GM23248 (cell line): ENCODE results near the gene PIF1. TPM values are rescaled to one million over a fixed set of nuclear protein-coding genes. Genes with fewer than 3 reads are reported as not detected.

ENCODE experiments used
- DNase-seq: peaks from one replicate; pipeline ENCODE4 v3.0.0-alpha.2; 2015
- H2AFZ ChIP-seq: fragments of 200-600 bp; sonication (generic); 2 replicates; pipeline ENCODE4 v1.6.1; 2016; ENCODE audit warnings: antibody characterized with exemption
- H3F3A ChIP-seq: fragments of 200-600 bp; sonication (generic); 2 replicates; pipeline ENCODE4 v1.6.1; 2016; ENCODE audit warnings: mild to moderate bottlenecking, antibody characterized with exemption, mixed run types; ENCODE audit not compliant: insufficient read depth
- H3K27ac ChIP-seq: fragments of 200-600 bp; sonication (generic); 2 replicates; pipeline ENCODE4 v1.5.1; 2016; ENCODE audit warnings: mild to moderate bottlenecking
- H3K27me3 ChIP-seq: fragments of 200-600 bp; sonication (generic); replicated peaks from 2 replicates; pipeline ENCODE4 v1.6.1; 2016; ENCODE audit warnings: mild to moderate bottlenecking; ENCODE audit not compliant: insufficient read depth
- H3K36me3 ChIP-seq: fragments of 200-600 bp; sonication (generic); 2 replicates; pipeline ENCODE4 v1.6.1; 2016; ENCODE audit warnings: low read depth, mild to moderate bottlenecking
- H3K4me1 ChIP-seq: fragments of 200-600 bp; sonication (generic); 2 replicates; pipeline ENCODE4 v1.6.1; 2016; ENCODE audit warnings: mild to moderate bottlenecking; ENCODE audit not compliant: insufficient read depth
- H3K4me2 ChIP-seq: fragments of 200-600 bp; sonication (generic); one replicate; pipeline ENCODE4 v1.6.1; 2016; ENCODE audit warnings: mild to moderate bottlenecking; ENCODE audit not compliant: unreplicated experiment
- H3K4me3 ChIP-seq: fragments of 200-600 bp; sonication (generic); 2 replicates; pipeline ENCODE4 v1.5.1; 2016; ENCODE audit warnings: mild to moderate bottlenecking
- H3K79me2 ChIP-seq: fragments of 200-600 bp; sonication (generic); 2 replicates; pipeline ENCODE4 v1.6.1; 2016; ENCODE audit warnings: mild to moderate bottlenecking; ENCODE audit not compliant: insufficient read depth
- H3K9ac ChIP-seq: fragments of 200-600 bp; sonication (generic); 2 replicates; pipeline ENCODE4 v1.6.1; 2016; ENCODE audit warnings: mild to moderate bottlenecking
- H3K9me2 ChIP-seq: fragments of 200-600 bp; sonication (generic); 2 replicates; pipeline ENCODE4 v1.6.1; 2016; ENCODE audit warnings: mixed run types, mild to moderate bottlenecking, moderate library complexity; ENCODE audit not compliant: insufficient read depth
- H3K9me3 ChIP-seq: fragments of 200-600 bp; sonication (generic); one replicate; pipeline ENCODE4 v1.6.1; 2017; ENCODE audit warnings: low read depth
- H4K20me1 ChIP-seq: fragments of 200-600 bp; sonication (generic); 2 replicates; pipeline ENCODE4 v1.6.0; 2016; ENCODE audit not compliant: insufficient read depth
- EZH2 ChIP-seq: fragments of 200-600 bp; sonication (generic); IDR thresholded peaks from 2 replicates; pipeline ENCODE4 v1.6.1; 2018; ENCODE audit warnings: antibody characterized with exemption, mild to moderate bottlenecking; ENCODE audit not compliant: insufficient read depth, poor library complexity, severe bottlenecking
- EZH2phosphoT487 ChIP-seq: fragments of 200-600 bp; sonication (generic); IDR thresholded peaks from 2 replicates; pipeline ENCODE4 v1.6.1; 2018; ENCODE audit warnings: antibody characterized with exemption, moderate library complexity, mild to moderate bottlenecking, low read depth; ENCODE audit not compliant: insufficient read depth
- WGBS, 2 experiments: methylation state at CpG; one replicate each; pipeline ENCODE4 v1.1.6; 2015 to 2017; ENCODE audit warnings: low lambda C conversion rate in 2 of 2, low coverage in 1 of 2; ENCODE audit errors: missing lambda C conversion rate in 2 of 2; 5-methylcytosine and 5-hydroxymethylcytosine counted together
- in situ Hi-C: fragments of 300-500 bp; cut with MboI; formaldehyde crosslinking; loops from 2 replicates; pipeline ENCODE4 v1.15.0; 2020
- polyA plus RNA-seq: library from polyadenylated mRNA; unstranded; fragments of >200 nt; fragmentation: Nextera tagmentation; extraction: Ambion mirVana; gene quantifications from 2 replicates; pipeline ENCODE4 v1.2.1, GENCODE V29; 2016
- total RNA-seq: library from RNA; depleted of rRNA; stranded (reverse); fragments of >200 nt; shearing (Covaris generic); gene quantifications from 2 replicates; pipeline ENCODE4 v1.2.3, GENCODE V29; 2014

Gene PIF1
- total and polyA plus RNA-seq, 2 experiments from 2014 or later: 7.0 to 9.7 TPM

- Histone ChIP-seq H2AFZ (no peak overlapping the region), H3K36me3 (no peaks in the 10 kb centered on the region), H3K4me2 (no peak overlapping the region), H3K27me3 (no peaks in the 10 kb centered on the region), H3K79me2 (no peaks in the 10 kb centered on the region), H4K20me1 (no peaks in the 10 kb centered on the region), H3K9ac (no peak overlapping the region), H3K4me1 (no peaks in the 10 kb centered on the region), H3K27ac (no peak overlapping the region), H3F3A (no peaks in the 10 kb centered on the region), H3K9me3 (no peaks in the 10 kb centered on the region), H3K4me3 (no peak overlapping the region), H3K9me2 (no peaks in the 10 kb centered on the region)
- DNase-seq: no peak
- in situ Hi-C loops: no loop called here
- TF ChIP-seq EZH2 (no peak), EZH2phosphoT487 (no peak)
- 61 to 62% methylated on average over 6 of the region's 6 CpGs for whole genome bisulfite sequencing, 2 experiments
Observed at GRCh38 chr15:64781299-64781698, 44.1 kb downstream of the PIF1 start.

DNA sequence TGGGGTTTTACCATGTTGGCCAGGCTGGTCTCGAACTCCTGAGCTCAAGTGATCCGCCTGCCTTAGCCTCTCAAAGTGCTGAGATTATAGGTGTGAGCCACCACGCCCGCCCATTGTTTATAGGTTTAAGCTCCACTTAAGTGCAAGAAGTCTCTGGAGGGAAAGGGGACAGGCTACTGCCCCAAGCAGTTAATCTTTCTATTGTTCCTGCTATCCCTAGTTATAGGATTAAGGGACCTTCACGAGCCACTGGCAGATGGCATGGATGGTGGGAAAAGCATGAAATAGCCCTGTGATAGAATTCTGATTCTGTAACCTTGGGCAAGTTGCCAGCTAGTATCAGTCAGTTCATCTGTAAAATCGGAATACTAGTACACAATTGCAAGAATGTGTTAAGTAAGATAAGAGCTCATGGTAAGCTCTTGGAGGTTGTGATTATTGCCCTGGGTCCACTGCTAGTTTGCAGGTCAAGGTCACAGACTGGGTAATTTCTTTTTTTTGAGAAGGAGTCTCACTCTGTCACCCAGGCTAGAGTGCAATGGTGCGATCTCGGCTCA, 44.8 kb downstream of the PIF1 start:
- no peaks in the 10 kb centered on the region for H4K20me1 ChIP-seq
- no peaks in the 10 kb centered on the region for H3K36me3 ChIP-seq
- in situ Hi-C loops: no loop called here
- H3K9me3 ChIP-seq: no peaks in the 10 kb centered on the region
- no peak overlapping the region for H3K4me3 ChIP-seq
- TF ChIP-seq EZH2phosphoT487: no peak
- TF ChIP-seq EZH2: no peak
- 73 to 79% methylated on average over 8 of the region's 8 CpGs for WGBS, 2 experiments
- peaks cover 4% of the 10 kb centered on the region; the same call in 1 of the 2 replicates for H3K27me3 ChIP-seq
- no peak overlapping the region for H3K27ac ChIP-seq
- no peaks in the 10 kb centered on the region for H3F3A ChIP-seq
- no peaks in the 10 kb centered on the region for H3K79me2 ChIP-seq
- no peak overlapping the region for H2AFZ ChIP-seq
- H3K4me2 ChIP-seq: no peak overlapping the region
- no peak overlapping the region for H3K9ac ChIP-seq
- H3K9me2 ChIP-seq: no peaks in the 10 kb centered on the region
- no peaks in the 10 kb centered on the region for H3K4me1 ChIP-seq
- no peak for DNase-seq

- H3K9me3 ChIP-seq: no peaks in the 10 kb centered on the region
- H3K9me2 ChIP-seq: no peaks in the 10 kb centered on the region
- no peak overlapping the region for H2AFZ ChIP-seq
- H4K20me1 ChIP-seq: no peaks in the 10 kb centered on the region
- no peaks in the 10 kb centered on the region for H3F3A ChIP-seq
- H3K9ac ChIP-seq: no peak overlapping the region
- no peak overlapping the region for H3K4me3 ChIP-seq
- 93 to 95% methylated on average over 1 of the region's 1 CpG for WGBS, 2 experiments
- H3K27ac ChIP-seq: no peak overlapping the region
- no peak overlapping the region for H3K4me2 ChIP-seq
- peaks cover 4% of the 10 kb centered on the region; the same call in 1 of the 2 replicates for H3K27me3 ChIP-seq
- TF ChIP-seq EZH2 (no peak), EZH2phosphoT487 (no peak)
- no peaks in the 10 kb centered on the region for H3K36me3 ChIP-seq
- H3K79me2 ChIP-seq: no peaks in the 10 kb centered on the region
- in situ Hi-C loops: no loop called here
- no peaks in the 10 kb centered on the region for H3K4me1 ChIP-seq
- no peak for DNase-seq
Observed at GRCh38 chr15:64779630-64780029, 45.8 kb downstream of the PIF1 start.

DNA sequence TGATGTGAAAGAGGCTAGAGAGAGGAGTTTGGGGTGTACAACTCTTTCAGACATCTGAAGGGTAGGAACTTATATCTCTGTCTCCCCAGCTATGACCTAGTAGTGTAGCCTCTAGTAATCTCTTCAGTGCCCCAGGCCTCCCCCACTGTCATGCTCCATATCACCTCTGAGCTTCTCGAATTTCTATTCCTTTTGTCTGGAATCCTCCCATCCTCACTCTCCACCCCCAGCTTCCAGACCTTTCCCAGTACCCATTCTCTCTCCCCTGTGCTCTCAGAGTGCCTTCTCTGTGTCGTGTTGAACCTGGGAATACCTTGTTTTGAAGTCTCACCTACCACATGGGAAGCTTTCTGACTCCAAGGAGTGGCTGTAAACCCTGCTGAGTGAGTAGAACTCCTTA, 46.4 kb downstream of the PIF1 start:
- Histone ChIP-seq H3K27ac (no peak overlapping the region), H3K9me3 (no peaks in the 10 kb centered on the region), H3K27me3 (peaks cover 4% of the 10 kb centered on the region; the same call in 1 of the 2 replicates), H2AFZ (no peak overlapping the region), H3K4me3 (no peak overlapping the region), H3K4me1 (no peaks in the 10 kb centered on the region), H3K4me2 (no peak overlapping the region), H3K9me2 (no peaks in the 10 kb centered on the region), H3K36me3 (no peaks in the 10 kb centered on the region), H4K20me1 (no peaks in the 10 kb centered on the region), H3K79me2 (no peaks in the 10 kb centered on the region), H3F3A (no peaks in the 10 kb centered on the region), H3K9ac (no peak overlapping the region)
- TF ChIP-seq EZH2: no peak
- TF ChIP-seq EZH2phosphoT487: no peak
- in situ Hi-C loops: no loop called here
- DNase-seq: no peak
- 27 to 44% methylated on average over 2 of the region's 2 CpGs for WGBS, 2 experiments

DNA sequence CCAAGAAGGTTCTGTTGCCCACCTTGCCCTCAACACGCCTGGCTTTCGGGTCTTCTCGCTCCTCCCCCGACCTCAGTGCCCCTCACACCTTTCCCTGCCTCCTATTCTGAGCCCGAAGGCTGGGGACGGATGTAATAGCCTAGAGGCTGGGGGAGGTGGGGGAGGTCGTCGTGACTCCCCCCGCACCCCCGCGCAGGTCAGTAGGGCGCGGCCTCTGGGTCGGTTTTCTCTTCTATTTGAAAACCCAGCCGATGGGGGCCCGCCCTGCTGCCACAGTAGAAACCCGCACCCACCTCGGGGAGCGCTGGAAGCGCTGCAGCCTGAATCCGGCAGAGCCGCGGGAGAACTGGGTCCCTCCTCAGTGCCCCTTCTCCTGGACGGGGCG, 49.1 kb downstream of the PIF1 start:
- 64 to 65% methylated on average over 23 to 25 of the region's 25 CpGs for WGBS, 2 experiments

More for the DNA sequence above, 49.1 kb downstream of the PIF1 start:
- H4K20me1 ChIP-seq: no peaks in the 10 kb centered on the region
- no peaks in the 10 kb centered on the region for H3K79me2 ChIP-seq
- H2AFZ ChIP-seq: no peak overlapping the region; the same call in 1 of the 2 replicates
- no peaks in the 10 kb centered on the region for H3K4me1 ChIP-seq
- H3F3A ChIP-seq: no peaks in the 10 kb centered on the region
- TF ChIP-seq EZH2phosphoT487 (no peak), EZH2 (no peak)
- no peak overlapping the region for H3K27ac ChIP-seq
- H3K4me3 ChIP-seq: no peak overlapping the region; the same call in 1 of the 2 replicates
- DNase-seq: no peak
- no peaks in the 10 kb centered on the region for H3K9me2 ChIP-seq
- H3K9me3 ChIP-seq: no peaks in the 10 kb centered on the region
- no peaks in the 10 kb centered on the region for H3K36me3 ChIP-seq
- in situ Hi-C loops: no loop called here
- no peak overlapping the region for H3K4me2 ChIP-seq
- H3K27me3 ChIP-seq: peaks cover 4% of the 10 kb centered on the region; the same call in 1 of the 2 replicates
- H3K9ac ChIP-seq: no peak overlapping the region
